Kidney (tissue), 14 donors: ENCODE results near the gene CCDC9. TPM values are rescaled to one million over a fixed set of nuclear protein-coding genes. Genes with fewer than 3 reads are reported as not detected.

ENCODE experiments used
- DNase-seq, 5 donors: peaks; one replicate each; pipeline ENCODE4 v3.0.0-alpha.2; 2013 to 2020
- FAIRE-seq: peaks from 2 replicates; lab custom pipeline; 2012; peaks lifted over from hg19 to GRCh38; lab: Jason Lieb, UNC
- H3K27ac ChIP-seq, 2 donors: one replicate each; pipeline ENCODE4 v1.7.0; 2013; ENCODE audit warnings: low read depth in 2 of 2, low read length in 2 of 2, inconsistent platforms in 1 of 2
- H3K27me3 ChIP-seq: one replicate; pipeline ENCODE4 v1.7.1; 2013; ENCODE audit warnings: low read length, inconsistent platforms; ENCODE audit not compliant: control insufficient read depth, insufficient read depth
- H3K36me3 ChIP-seq, 3 donors: one replicate each; pipeline versions ENCODE4 v1.7.0 to v1.7.1; 2013; ENCODE audit warnings: low read length in 3 of 3, control low read depth in 1 of 3, inconsistent platforms in 1 of 3; ENCODE audit not compliant: insufficient read depth in 3 of 3, control insufficient read depth in 2 of 3
- H3K4me1 ChIP-seq, 3 donors: one replicate each; pipeline versions ENCODE4 v1.7.0 to v1.7.1; 2013; ENCODE audit warnings: low read length in 3 of 3, inconsistent platforms in 1 of 3, low read depth in 1 of 3; ENCODE audit not compliant: control insufficient read depth in 2 of 3, insufficient read depth in 2 of 3
- H3K4me3 ChIP-seq, 3 donors: one replicate each; pipeline versions ENCODE4 v1.7.0 to v1.8.1; 2013; ENCODE audit warnings: low read length in 3 of 3, control low read depth in 1 of 3, inconsistent platforms in 1 of 3
- H3K9ac ChIP-seq, 3 donors: one replicate each; pipeline versions ENCODE4 v1.7.0 to v1.7.1; 2013; ENCODE audit warnings: low read length in 3 of 3, control low read depth in 1 of 3, inconsistent platforms in 1 of 3
- H3K9me3 ChIP-seq, 3 donors: one replicate each; pipeline versions ENCODE4 v1.7.0 to v1.7.1; 2013; ENCODE audit warnings: low read length in 3 of 3, control low read depth in 1 of 3, inconsistent platforms in 1 of 3; ENCODE audit not compliant: control insufficient read depth in 2 of 3, insufficient read depth in 1 of 3
- CTCF ChIP-seq: IDR thresholded peaks from 3 replicates; pipeline ENCODE4 v1.5.1; 2012; ENCODE audit warnings: mild to moderate bottlenecking, moderate library complexity, borderline replicate concordance; ENCODE audit not compliant: insufficient read depth; ENCODE audit errors: extremely low read depth
- intact Hi-C: fragments of 100-400 bp; cut with DNase I; formaldehyde crosslinking; loops from one replicate; pipeline ENCODE4 v1.11.1; 2022
- polyA plus RNA-seq: library from polyadenylated mRNA; stranded (reverse); fragments of 350-450 nt; fragmentation: Illumina TruSeq; extraction: RNeasy Lipid Tissue Mini Kit (QIAGEN cat#74804); gene quantifications from one replicate; pipeline ENCODE4 v1.2.3, GENCODE V29; 2014; ENCODE audit warnings: low read depth, low replicate concordance; ENCODE audit not compliant: insufficient read depth
- total RNA-seq: library from RNA; stranded (reverse); fragmentation: NEBNext Ultra II Directional; extraction: Animal tissue kit (Norgen Biotek cat#: 25700); gene quantifications from one replicate; pipeline ENCODE4 v1.2.1, GENCODE V29; 2021
- donor health status: control.
- donor health status: control.
- donor health status: control.
- donor health status: control.
- donor health status: control.
- donor health status: DM: yes; HTN: yes; CAD: no.
- donor health status: Normal renal cell carcinoma (clear cell type).

Gene CCDC9
- total and polyA plus RNA-seq, 2 donors from 2014 or later = 14.0 to 49.0 TPM

DNA sequence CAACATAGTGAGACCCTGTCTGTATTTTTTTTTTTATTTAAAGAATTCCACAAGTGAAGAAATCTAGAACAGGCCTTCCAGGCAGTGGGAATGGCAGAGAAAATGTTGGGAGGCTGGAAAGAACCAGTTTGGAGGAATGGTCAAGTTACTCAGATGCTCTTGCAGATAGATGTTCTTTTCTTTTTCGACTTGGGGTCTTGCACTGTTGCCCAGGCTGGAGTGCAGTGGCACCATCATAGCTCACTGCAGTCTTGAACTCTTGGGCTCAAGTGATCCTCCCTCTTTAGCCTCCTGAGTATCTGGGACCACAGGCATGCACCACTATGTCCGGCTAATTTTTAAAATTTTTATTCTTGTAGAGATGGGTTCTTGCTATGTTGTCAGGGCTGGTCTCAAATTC is 54.0 kb downstream of the CCDC9 start:
- intact Hi-C loops = no loop called here
- no peak overlapping the region for H3K9ac ChIP-seq
- H3K36me3 ChIP-seq = no peaks in the 10 kb centered on the region
- FAIRE-seq (no peak), DNase-seq (no peak)
- no peaks in the 10 kb centered on the region for H3K27me3 ChIP-seq
- no peak overlapping the region for H3K27ac ChIP-seq
- no peak overlapping the region for H3K4me3 ChIP-seq
- H3K4me1 ChIP-seq = no peaks in the 10 kb centered on the region
- no peaks in the 10 kb centered on the region for H3K9me3 ChIP-seq
- TF ChIP-seq CTCF = no peak

- DNase-seq (no peak), FAIRE-seq (no peak)
- intact Hi-C loops = no loop called here
- H3K27ac ChIP-seq = no peak overlapping the region
- no peaks in the 10 kb centered on the region for H3K27me3 ChIP-seq
- no peak overlapping the region for H3K4me3 ChIP-seq
- H3K36me3 ChIP-seq = no peaks in the 10 kb centered on the region
- H3K4me1 ChIP-seq = no peaks in the 10 kb centered on the region
- TF ChIP-seq CTCF = no peak
- no peak overlapping the region for H3K9ac ChIP-seq
- H3K9me3 ChIP-seq = no peaks in the 10 kb centered on the region
Measured at GRCh38 chr19:47310819-47311218, 54.5 kb downstream of the CCDC9 start.

GRCh38 chr19:47312366-47313006 is 56.2 kb downstream of the CCDC9 start:
- H3K4me1 ChIP-seq = no peaks in the 10 kb centered on the region
- TF ChIP-seq CTCF = no peak
- FAIRE-seq (no peak), DNase-seq (no peak)
- no peaks in the 10 kb centered on the region for H3K36me3 ChIP-seq
- no peak overlapping the region for H3K4me3 ChIP-seq
- intact Hi-C loops = no loop called here
- H3K9ac ChIP-seq = no peak overlapping the region
- H3K27me3 ChIP-seq = no peaks in the 10 kb centered on the region
- no peaks in the 10 kb centered on the region for H3K9me3 ChIP-seq
- no peak overlapping the region for H3K27ac ChIP-seq

DNA sequence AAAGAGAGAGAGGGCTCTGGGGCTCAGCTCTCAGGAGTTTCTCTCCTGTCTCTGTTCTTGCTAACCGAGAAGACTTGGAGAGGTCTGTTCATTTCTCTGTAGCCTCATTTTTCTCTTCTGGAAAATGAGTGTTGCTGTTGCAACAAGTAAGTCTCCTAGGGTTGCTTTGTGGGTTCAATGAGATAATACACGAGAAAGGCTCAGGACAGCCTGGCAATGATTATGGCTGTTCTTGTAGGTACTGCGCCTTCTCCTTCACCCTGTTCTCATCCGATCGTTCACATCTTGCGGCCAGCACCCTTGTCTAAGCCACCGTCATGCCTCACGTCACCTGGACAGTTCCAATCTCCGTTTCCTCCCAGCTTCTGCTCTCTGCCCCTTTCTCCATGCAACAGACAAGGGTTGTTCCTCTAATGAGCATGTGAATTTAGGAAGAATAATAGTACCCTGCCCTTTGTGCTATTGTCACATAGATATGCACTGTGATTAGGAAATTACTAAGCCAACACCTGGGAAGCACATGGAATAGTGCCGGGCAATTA is 57.5 kb downstream of the CCDC9 start:
- FAIRE-seq = no peak
- intact Hi-C loops = no loop called here
- Histone ChIP-seq H3K27me3 (no peaks in the 10 kb centered on the region), H3K4me1 (no peaks in the 10 kb centered on the region), H3K9me3 (no peaks in the 10 kb centered on the region), H3K4me3 (no peak overlapping the region), H3K9ac (no peak overlapping the region), H3K27ac (no peak overlapping the region), H3K36me3 (no peaks in the 10 kb centered on the region)
- no peak for TF ChIP-seq CTCF
- no peak for DNase-seq
